GM19467 (cell line): Measurements from ENCODE around the gene SMARCA2.

Experiments used
- ATAC-seq: cut with Tn5 transposase; IDR thresholded peaks from one replicate; pipeline ENCODE4 v1.9.1; 2021; ENCODE audit warnings: mild to moderate bottlenecking, moderate library complexity; ENCODE audit not compliant: unreplicated experiment

Gene SMARCA2

DNA sequence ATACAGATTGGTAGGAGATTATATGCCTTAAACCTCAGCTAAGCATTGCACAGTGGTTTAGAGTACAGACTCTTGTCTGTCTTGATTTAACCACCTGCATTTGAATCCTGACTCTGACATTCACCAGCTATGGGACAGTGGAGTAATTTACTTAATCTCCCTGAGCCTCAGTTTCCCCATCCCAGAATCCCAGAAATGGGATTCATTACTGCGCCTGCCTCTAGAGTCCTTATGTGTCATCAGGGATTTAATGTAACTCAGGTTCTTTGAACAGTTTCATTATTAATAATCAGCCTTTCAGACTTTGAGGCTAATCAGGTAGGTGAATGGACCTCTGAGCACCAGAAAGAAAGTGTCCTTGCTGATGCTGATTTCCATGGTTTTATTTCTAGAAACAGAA is 149.1 kb downstream of the SMARCA2 start:
- ATAC-seq = no peak

DNA sequence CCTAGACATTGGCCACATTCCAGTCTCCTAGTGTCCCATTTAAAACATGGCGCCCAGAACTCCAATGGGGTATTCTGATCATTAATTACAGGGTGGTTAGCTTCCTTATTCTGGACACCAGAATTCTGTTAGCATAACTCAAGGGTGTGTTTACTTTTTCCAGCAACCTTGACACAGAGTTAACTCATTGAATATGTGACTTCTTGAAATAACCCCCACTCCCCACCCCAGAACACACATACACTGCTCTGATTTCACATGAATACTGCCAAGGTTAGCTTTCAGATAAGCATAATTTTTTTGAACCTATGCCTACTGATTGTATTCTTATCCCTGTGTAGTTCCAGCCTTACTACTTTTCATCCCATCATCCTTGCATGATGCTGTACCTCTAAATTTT is 151.1 kb downstream of the SMARCA2 start:
- no peak for ATAC-seq

- no peak for ATAC-seq
Observed at GRCh38 chr9:2169035-2169434, 153.9 kb downstream of the SMARCA2 start.

DNA sequence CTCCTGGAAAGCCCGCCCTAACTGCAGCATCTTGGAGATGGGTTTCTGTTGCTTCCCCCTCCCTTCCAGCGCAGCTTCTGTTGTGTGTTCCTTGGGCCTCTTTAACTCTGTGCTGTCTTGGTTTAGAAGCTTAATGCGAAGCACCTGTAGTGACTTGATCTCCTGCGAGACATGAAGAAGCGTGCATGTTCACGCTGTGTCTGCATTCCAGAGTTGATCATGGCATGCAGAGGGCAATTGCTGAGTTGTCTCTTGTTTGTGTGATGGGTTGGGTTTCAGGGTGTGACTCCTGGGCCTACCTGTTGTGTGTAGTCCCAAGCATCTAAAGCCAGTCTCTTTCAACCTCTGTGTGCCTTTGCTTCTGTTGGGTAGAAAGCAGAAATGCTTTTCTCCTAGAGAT is 155.6 kb downstream of the SMARCA2 start:
- ATAC-seq = no peak

GRCh38 chr9:2173170-2173569 is 158.0 kb downstream of the SMARCA2 start:
- ATAC-seq = no peak

DNA sequence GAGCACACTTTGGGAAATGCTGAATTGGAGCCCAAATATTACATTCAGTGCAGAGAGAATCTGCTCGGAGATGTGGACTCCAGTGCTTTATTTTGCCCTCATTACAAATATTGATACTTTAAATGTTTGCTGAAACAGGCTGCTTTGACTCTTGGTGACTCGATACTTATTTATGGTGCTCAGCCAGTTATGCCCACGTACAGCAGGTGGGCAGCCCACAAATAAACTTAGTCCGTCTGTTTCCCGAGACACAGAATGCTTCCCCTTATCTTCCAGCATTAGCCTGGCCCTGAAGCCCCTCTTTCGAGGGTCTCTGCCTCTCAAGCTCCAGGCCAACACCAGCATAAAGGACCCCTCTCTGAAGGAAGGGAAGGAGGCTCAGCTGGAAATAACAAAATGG is 158.7 kb downstream of the SMARCA2 start:
- ATAC-seq = no peak

DNA sequence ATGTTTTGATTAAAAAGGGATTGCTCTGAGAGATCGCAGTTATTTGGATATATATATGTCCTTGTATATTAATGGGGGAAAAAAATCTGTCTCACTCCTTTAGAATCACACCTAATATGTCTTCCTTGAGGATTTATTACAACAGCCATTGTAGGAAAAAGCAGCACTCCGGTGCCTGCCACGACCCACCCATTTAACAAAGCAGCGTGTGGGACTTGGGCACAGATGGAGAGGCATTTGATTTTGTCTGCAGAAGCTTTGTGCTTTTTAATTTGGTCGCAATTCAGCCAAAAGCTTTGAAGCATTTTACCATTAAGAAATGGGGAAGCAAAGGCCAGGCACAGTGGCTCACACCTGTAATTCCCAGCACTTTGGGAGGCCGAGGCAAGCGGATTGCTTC is 159.2 kb downstream of the SMARCA2 start:
- no peak for ATAC-seq

DNA sequence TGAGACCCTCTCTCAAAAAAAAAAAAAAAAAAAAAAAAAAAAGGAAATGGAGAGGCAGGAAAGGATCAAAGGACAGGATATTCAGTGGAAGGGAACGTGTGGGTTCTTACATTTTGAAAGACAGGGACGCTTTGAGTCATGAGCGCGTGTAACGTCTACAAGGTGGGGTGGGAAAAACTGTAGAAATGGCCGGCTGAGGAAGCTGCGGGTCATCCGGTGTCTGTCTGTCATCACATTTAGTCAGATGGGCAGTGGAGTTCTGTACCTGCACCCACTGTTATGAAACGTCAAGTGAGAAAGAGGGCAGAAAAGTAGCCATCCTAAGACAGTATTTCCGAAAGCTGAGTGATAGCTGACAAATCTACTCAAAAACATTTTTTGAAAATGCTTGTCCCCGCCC is 159.8 kb downstream of the SMARCA2 start:
- ATAC-seq = no peak

DNA sequence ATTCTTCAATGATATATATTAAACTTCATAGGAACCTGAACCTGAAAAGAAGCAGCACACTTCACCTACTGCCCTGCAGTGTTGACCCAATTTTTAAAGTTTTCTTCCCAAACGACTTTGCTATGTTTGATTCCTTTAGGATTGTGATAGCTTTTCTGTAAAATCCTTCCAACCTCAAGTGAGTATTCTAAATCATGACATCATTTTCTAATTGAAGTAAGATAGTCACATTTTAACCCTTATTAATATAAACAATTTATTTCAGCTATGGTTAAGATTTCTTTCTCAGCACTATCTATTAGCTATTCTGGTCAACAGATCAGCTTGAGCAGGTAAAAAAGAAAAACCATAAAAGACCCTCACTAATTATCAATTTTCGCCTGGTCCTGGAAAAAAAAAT is 162.0 kb downstream of the SMARCA2 start:
- no peak for ATAC-seq

DNA sequence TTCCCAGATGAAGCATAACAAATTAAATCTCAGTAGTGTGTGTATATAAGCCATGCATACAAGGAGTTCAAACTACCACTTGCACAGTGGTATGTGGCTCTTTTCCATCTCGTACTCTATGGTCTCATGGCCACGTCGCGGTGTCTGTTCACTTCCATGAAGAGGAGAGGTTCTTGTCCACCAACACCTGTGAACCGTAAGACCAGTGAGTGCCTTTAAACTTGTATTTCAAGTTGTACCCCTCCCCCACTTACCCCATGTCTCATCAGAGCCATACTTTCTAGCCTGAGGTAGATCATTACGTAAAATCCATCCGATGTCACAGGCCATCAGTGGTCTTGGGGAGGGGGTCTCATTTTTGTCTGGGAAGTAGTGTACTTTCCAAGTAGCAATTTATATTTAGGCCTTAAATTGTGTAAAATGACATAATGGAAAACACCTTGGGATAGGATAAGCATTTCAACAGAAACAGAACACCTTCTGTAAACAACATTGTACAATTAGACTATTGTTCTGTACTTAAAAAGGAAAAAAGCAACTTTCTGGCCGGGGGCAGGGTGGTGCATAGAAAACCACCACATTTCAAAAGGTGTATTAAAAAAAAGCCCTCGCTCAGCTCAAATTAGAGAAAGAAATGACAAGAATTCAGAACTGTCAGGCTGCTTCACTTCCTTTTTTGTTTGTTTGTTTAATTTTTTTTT is 163.0 kb downstream of the SMARCA2 start:
- ATAC-seq = no peak

- no peak for ATAC-seq
Observed at GRCh38 chr9:2179567-2179966, 164.4 kb downstream of the SMARCA2 start.

- no peak for ATAC-seq
Observed at GRCh38 chr9:2180154-2180553, 165.0 kb downstream of the SMARCA2 start.

DNA sequence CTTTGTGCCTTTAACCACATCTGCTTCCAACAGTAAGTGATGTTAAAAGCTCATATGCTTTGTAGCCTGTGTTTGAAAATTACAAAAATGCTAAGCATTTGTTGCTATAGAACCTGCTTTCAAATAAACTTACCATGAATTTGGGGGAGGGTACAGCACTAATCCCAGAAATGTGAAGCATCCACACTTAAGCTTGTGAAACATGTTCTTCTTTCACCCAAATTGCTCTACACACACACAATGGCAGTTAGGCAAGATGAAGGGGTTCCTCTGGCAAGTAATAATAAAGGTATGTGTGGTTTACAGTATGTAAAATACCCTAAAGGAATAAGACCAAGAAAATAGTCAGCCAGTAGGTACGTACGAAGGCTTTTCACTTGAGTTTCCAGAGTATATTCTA is 165.6 kb downstream of the SMARCA2 start:
- no peak for ATAC-seq

DNA sequence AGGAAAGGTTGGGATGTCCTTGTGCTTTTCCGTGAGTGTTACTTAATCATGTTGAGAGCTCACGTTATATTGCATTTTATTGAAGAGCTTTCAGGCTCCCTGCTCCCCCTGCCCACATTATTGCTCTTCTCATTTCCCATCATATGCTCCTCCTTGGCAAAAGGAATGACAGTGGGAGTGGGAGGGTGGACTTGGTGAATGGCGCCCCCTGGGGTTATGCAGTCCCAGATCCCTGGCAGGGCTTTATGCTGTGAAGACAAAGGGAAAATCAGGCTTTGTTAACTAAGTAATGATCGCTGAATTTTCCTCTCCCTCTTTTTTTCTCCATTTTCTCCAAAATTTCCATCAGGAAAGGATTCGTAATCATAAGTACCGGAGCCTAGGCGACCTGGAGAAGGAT is 166.6 kb downstream of the SMARCA2 start:
- no peak for ATAC-seq

DNA sequence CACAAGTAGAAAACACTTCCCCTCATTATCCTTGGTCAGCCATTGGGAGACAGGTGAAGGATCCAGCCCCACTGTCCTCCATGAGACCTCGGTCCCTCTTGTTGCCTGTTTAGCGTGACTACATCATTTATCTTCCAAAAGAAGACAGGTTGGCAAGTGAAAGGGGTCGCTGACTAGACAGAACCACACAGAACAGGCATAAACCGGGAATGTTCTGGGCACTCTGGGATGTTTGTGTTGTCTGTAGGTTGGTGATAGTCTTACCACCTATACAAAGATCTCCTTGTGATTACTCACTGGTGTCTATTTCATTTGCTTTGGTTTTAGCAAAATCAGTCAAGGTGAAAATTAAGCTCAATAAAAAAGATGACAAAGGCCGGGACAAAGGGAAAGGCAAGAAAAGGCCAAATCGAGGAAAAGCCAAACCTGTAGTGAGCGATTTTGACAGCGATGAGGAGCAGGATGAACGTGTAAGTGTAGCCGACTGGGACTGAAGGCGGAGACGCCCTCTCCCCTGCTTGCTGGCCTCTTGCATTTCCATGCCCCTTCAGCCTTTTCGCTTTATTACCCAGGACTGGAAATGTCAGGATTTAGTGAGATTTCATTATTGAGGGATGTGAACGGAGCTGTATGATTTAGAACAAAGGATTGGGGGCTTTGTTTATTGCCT is 175.9 kb downstream of the SMARCA2 start:
- no peak for ATAC-seq

DNA sequence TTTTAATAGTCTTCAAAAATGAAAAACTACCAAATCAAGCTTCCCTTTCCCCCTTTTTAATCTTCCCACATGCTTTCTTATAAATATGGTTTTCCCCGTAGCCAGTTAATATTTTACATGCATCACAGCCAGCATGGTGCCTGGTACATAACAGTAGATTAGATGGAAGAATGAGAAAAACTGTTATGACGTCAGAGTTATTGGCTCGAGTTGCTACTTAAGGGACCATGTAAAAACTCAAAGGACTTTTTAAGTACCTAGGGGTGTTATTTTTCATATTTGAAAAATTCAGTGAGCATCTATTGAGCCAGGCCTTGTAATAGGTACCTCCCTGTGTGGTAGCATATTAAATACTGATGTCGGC is 176.4 kb downstream of the SMARCA2 start:
- no peak for ATAC-seq

- no peak for ATAC-seq
Observed at GRCh38 chr9:2192356-2192979, 177.3 kb downstream of the SMARCA2 start.

DNA sequence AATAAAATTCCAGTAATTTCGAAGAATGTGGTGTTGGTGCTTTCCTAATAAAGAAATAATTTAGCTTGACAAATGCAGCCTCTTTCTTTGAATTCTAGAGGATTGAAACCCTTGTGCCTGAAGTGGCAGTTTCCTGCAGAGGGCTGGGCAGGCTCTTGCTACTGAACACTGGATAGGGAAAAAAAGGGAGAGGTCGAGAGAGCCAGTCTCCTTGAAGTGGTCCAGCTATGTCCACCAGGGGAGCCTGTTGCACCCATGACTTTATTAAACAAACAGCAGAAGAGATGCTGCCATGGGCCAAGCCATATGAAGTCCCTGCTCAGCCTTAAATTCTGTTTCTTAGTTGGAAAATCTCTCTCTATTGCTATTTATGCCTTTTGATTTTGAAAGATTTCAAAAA is 178.4 kb downstream of the SMARCA2 start:
- no peak for ATAC-seq

- no peak for ATAC-seq
Observed at GRCh38 chr9:2195211-2195610, 180.1 kb downstream of the SMARCA2 start.

GRCh38 chr9:2196757-2197156 is 181.6 kb downstream of the SMARCA2 start:
- no peak for ATAC-seq

GRCh38 chr9:2198956-2199635 is 183.9 kb downstream of the SMARCA2 start:
- no peak for ATAC-seq
